ENCODE results near the gene ZSCAN5B. TPM values are rescaled to one million over a fixed set of nuclear protein-coding genes. Genes with fewer than 3 reads are reported as not detected.

ZSCAN5B gene
- total and polyA plus RNA-seq, 2 of the 8 experiments (the other 6 are each of a cell fraction or from before 2014, with no cell fraction given): not detected

DNA sequence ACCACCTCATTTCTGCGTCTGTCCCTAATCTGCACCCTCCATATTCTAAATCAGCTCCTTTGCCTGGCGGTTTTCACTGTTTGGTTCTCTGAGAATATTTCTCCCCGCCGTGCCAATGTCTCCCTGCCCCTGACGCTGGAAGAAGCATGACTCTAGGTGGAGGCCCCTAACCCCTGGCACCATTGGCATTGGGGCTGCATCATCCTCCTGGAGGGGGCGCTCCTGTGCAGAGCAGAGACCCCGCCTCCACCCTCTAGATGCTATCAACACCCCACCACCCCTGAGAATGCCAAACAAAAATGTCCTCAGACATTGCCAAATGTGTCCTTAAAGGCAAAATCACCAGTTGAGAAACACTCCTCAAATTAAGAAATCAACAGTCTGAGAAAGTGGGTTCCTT lies 6.5 kb downstream of the ZSCAN5B start:
- H3K23me2 ChIP-seq (ENCODE audit: low read depth, low read length): no peaks in the 10 kb centered on the region
- H3K14ac ChIP-seq (ENCODE audit: insufficient read length): no peak overlapping the region
- H3K18ac ChIP-seq (ENCODE audit: extremely low read depth, low read length): no peak overlapping the region
- H4K5ac ChIP-seq (ENCODE audit: insufficient read length, low read depth, low read length): no peak overlapping the region
- H4K91ac ChIP-seq (replicated peaks; ENCODE audit: insufficient read length, low read length): no peak overlapping the region
- H3K23ac ChIP-seq (ENCODE audit: insufficient read length): no peak overlapping the region
- H3K27ac ChIP-seq (ENCODE audit: low read depth, low read length): no peak overlapping the region
- no peak overlapping the region for H3K4ac ChIP-seq (replicated peaks; ENCODE audit: insufficient read length, low read depth, low read length)
- H2BK120ac ChIP-seq (replicated peaks; ENCODE audit: low read depth, low read length): no peak overlapping the region
- DNase-seq (ENCODE audit: low read depth in 1 of 2, low spot score in 2 of 2) (peak in 1 of 2 experiments; percentile 66), FAIRE-seq (no peak)
- no peak overlapping the region for H2BK15ac ChIP-seq (ENCODE audit: low read length)
- H2BK12ac ChIP-seq (ENCODE audit: low read depth, low read length): no peak overlapping the region
- H3K4me2 ChIP-seq (ENCODE audit: insufficient read depth in 1 of 2, low read depth in 2 of 2, low read length in 2 of 2): no peak overlapping the region
- H2BK20ac ChIP-seq (ENCODE audit: low read length): no peak overlapping the region
- no peak overlapping the region for H3K56ac ChIP-seq (replicated peaks; ENCODE audit: insufficient read length, low read depth, low read length)
- H2AFZ ChIP-seq (ENCODE audit: low read length): no peak overlapping the region
- no peak overlapping the region for H3K9ac ChIP-seq (replicated peaks in 1 of 4; ENCODE audit: extremely low read depth in 1 of 4, low read depth in 3 of 4, low read length in 3 of 4)
- H3K79me2 ChIP-seq (ENCODE audit: control insufficient read depth in 1 of 2, insufficient read depth in 2 of 2, low read length in 2 of 2): no peaks in the 10 kb centered on the region
- no peak overlapping the region for H4K8ac ChIP-seq (ENCODE audit: extremely low read depth, insufficient read depth, low read length)
- H3K36me3 ChIP-seq (ENCODE audit: control insufficient read depth in 2 of 4, insufficient read depth in 4 of 4, low read length in 3 of 4): no peaks in the 10 kb centered on the region
- H2BK5ac ChIP-seq (ENCODE audit: low read depth, low read length): no peak overlapping the region
- H3K27me3 ChIP-seq (replicated peaks in 1 of 4; ENCODE audit: control insufficient read depth in 3 of 4, extremely low read depth in 1 of 4, insufficient read depth in 3 of 4, low read length in 3 of 4): no peaks in the 10 kb centered on the region
- 83% methylated on average over 7 of the region's 7 CpGs; no CpG with 5 or more reads in 1 of the 2 experiments for WGBS, 2 experiments (ENCODE audit: extremely low coverage in 1 of 2, insufficient coverage in 1 of 2, insufficient read length in 1 of 2, insufficient replicate concordance in 2 of 2, low coverage in 1 of 2, low lambda C conversion rate in 2 of 2, missing lambda C conversion rate in 1 of 2)
- no peaks in the 10 kb centered on the region for H4K20me1 ChIP-seq (replicated peaks in 1 of 2; ENCODE audit: control insufficient read depth in 1 of 2, insufficient read depth in 2 of 2, low read length in 2 of 2)
- CTCF ChIA-PET (ENCODE audit: partially characterized antibody): interaction anchor here (0.6 to 4.2 kb wide), 8 partner anchors 12 to 115 kb away, joined by 3 to 38 read pairs (median 4); partner anchors contain the start of gene GALP
- H2AK5ac ChIP-seq (ENCODE audit: low read depth, low read length): no peak overlapping the region
- no peaks in the 10 kb centered on the region for H3K79me1 ChIP-seq (ENCODE audit: low read depth, low read length)
- POLR2A ChIA-PET (ENCODE audit: partially characterized antibody): no interaction called here
- no peaks in the 10 kb centered on the region for H3K4me1 ChIP-seq (replicated peaks in 1 of 4; ENCODE audit: control insufficient read depth in 3 of 4, insufficient read depth in 4 of 4, low read length in 3 of 4)
- no peaks in the 10 kb centered on the region for H3K9me3 ChIP-seq (ENCODE audit: insufficient read depth in 2 of 2, low read depth in 1 of 2, low read length in 1 of 2)
- H3K4me3 ChIP-seq (ENCODE audit: extremely low read depth in 1 of 4, insufficient read depth in 2 of 4, low read depth in 3 of 4, low read length in 4 of 4): no peak overlapping the region

Measured in H1 (cell line).